ENCODE results near the gene CCDC9B.

CCDC9B gene

GRCh38 chr15:40344631-40345120, 3.9 kb upstream of the CCDC9B start:
- peak in 1 of 2 experiments; percentile 76 for DNase-seq (ENCODE audit: low read depth in 1 of 2, low spot score in 1 of 2)
- TF ChIP-seq POLR2AphosphoS5 (IDR thresholded peaks at IDR 0.05; ENCODE audit: low read depth) = no peak
- TF ChIP-seq GABPA (IDR thresholded peaks at IDR 0.05; ENCODE audit: low read depth) = no peak
- TF ChIP-seq CTCF (IDR thresholded peaks at IDR 0.05; ENCODE audit: insufficient read depth, low read length) = peak; percentile 94
- no peak for TF ChIP-seq SPI1 (IDR thresholded peaks at IDR 0.05; ENCODE audit: borderline replicate concordance, low read depth)
- TF ChIP-seq REST (IDR thresholded peaks at IDR 0.05; ENCODE audit: insufficient replicate concordance, low read depth) = no peak
- no peak overlapping the region for H3K4me3 ChIP-seq (replicated peaks; ENCODE audit: insufficient read depth, low read length)
- no peak overlapping the region for H3K27ac ChIP-seq (replicated peaks)
- no peaks in the 10 kb centered on the region for H3K27me3 ChIP-seq (ENCODE audit: insufficient read depth, poor library complexity, severe bottlenecking)

GRCh38 chr15:40344217-40344616, 3.5 kb upstream of the CCDC9B start:
- DNase-seq (ENCODE audit: low read depth in 1 of 2, low spot score in 1 of 2) = no peak
- H3K27me3 ChIP-seq (ENCODE audit: insufficient read depth, poor library complexity, severe bottlenecking) = no peaks in the 10 kb centered on the region
- TF ChIP-seq REST (IDR thresholded peaks at IDR 0.05; ENCODE audit: insufficient replicate concordance, low read depth) = no peak
- TF ChIP-seq CTCF (IDR thresholded peaks at IDR 0.05; ENCODE audit: insufficient read depth, low read length) = no peak
- TF ChIP-seq GABPA (IDR thresholded peaks at IDR 0.05; ENCODE audit: low read depth) = no peak
- TF ChIP-seq POLR2AphosphoS5 (IDR thresholded peaks at IDR 0.05; ENCODE audit: low read depth) = no peak
- no peak for TF ChIP-seq SPI1 (IDR thresholded peaks at IDR 0.05; ENCODE audit: borderline replicate concordance, low read depth)
- no peak overlapping the region for H3K27ac ChIP-seq (replicated peaks)
- H3K4me3 ChIP-seq (replicated peaks; ENCODE audit: insufficient read depth, low read length) = no peak overlapping the region

- TF ChIP-seq GABPA (IDR thresholded peaks at IDR 0.05; ENCODE audit: low read depth) = no peak
- no peak for TF ChIP-seq REST (IDR thresholded peaks at IDR 0.05; ENCODE audit: insufficient replicate concordance, low read depth)
- no peak for TF ChIP-seq POLR2AphosphoS5 (IDR thresholded peaks at IDR 0.05; ENCODE audit: low read depth)
- TF ChIP-seq CTCF (IDR thresholded peaks at IDR 0.05; ENCODE audit: insufficient read depth, low read length) = no peak
- TF ChIP-seq SPI1 (IDR thresholded peaks at IDR 0.05; ENCODE audit: borderline replicate concordance, low read depth) = no peak
- H3K27ac ChIP-seq (replicated peaks) = no peak overlapping the region
- H3K4me3 ChIP-seq (replicated peaks; ENCODE audit: insufficient read depth, low read length) = no peak overlapping the region
- no peaks in the 10 kb centered on the region for H3K27me3 ChIP-seq (ENCODE audit: insufficient read depth, poor library complexity, severe bottlenecking)
- DNase-seq (ENCODE audit: low read depth in 1 of 2, low spot score in 1 of 2) = no peak
Measured at GRCh38 chr15:40343512-40343911, 2.8 kb upstream of the CCDC9B start.

Data from HL-60 (cell line).